ENCODE data around the gene ANO10. TPM values are rescaled to one million over a fixed set of nuclear protein-coding genes. Genes with fewer than 3 reads are reported as not detected.

ANO10 gene
- total and polyA plus RNA-seq, 8 donors = 30.3 to 52.2 (median 35.4) TPM

DNA sequence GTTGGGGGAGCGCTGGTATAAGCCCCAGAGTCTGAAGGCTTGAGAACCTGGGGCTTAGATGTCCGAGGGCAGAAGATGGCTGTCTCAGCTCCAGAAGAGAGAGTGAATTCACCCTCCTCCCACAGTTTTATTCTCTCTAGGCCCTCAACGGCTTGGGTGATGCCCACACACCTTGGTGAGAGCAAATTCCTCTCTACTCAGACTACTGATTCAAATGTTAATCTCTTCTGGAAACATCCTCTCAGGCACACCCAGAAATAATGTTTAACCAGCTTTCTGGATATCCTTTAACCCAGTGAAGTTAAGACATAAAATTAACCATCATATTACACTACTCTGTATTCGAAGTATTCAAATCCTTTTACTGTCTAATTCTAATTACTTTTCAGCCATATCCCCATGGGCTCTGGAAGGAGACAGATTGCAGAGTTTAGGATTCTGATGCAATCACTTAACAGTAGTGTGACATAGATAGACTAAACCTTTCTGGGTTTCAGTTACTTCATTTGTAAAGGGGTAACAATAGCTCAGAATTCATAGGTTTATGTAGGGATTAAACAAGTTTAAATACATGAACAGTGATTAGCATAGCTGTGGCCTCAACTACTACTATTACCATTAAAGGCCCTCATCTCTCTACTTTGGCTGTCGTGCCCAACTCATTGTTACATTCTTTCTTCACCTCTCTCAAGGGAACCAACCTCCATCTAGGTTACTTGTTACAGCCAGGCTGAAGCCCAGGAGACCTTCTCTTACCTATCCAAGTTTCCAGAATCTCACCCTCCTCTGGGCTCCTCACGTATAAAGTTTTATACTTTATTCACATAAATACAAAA is 25.7 kb upstream of the ANO10 start:
- Histone ChIP-seq H3K4me3 (no peak overlapping the region), H3K4me1 (peaks cover 0 to 5% of the 10 kb centered on the region in 2 donors), H3K27me3 (no peaks in the 10 kb centered on the region), H3K36me3 (no peaks in the 10 kb centered on the region), H3K27ac (no peak overlapping the region), H3K9me3 (no peaks in the 10 kb centered on the region)
- DNase-seq = no peak
- ATAC-seq = no peak
- intact Hi-C loops (cut with DNase I) = no loop called here
- TF ChIP-seq, protein P1, sequence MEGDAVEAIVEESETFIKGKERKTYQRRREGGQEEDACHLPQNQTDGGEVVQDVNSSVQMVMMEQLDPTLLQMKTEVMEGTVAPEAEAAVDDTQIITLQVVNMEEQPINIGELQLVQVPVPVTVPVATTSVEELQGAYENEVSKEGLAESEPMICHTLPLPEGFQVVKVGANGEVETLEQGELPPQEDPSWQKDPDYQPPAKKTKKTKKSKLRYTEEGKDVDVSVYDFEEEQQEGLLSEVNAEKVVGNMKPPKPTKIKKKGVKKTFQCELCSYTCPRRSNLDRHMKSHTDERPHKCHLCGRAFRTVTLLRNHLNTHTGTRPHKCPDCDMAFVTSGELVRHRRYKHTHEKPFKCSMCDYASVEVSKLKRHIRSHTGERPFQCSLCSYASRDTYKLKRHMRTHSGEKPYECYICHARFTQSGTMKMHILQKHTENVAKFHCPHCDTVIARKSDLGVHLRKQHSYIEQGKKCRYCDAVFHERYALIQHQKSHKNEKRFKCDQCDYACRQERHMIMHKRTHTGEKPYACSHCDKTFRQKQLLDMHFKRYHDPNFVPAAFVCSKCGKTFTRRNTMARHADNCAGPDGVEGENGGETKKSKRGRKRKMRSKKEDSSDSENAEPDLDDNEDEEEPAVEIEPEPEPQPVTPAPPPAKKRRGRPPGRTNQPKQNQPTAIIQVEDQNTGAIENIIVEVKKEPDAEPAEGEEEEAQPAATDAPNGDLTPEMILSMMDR (IDR thresholded peaks at IDR 0.05) = no peak

DNA sequence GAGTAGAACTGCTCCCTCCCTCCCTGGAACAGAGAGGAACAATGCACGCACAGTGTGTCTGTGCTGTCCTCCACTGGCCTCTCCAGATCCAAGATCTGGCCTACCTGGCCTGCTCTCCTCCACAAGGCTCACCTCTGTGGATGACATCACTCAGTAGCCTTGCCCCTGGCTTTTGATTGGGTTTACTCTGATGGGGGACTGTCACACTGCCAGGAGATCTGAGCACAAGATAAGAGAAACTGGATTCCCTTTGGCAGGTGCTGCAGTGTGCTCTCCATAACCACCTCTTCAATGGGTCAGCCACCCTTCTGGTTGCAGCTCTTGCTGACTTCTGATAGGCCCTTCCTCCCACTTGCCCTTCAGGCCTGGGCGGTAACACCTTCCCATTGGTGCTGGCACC is 22.6 kb upstream of the ANO10 start:
- no peak overlapping the region for H3K4me3 ChIP-seq
- TF ChIP-seq, protein P1 (IDR thresholded peaks at IDR 0.05) = no peak
- peaks cover 0 to 22% of the 10 kb centered on the region in 2 donors for H3K4me1 ChIP-seq
- ATAC-seq (no peak), DNase-seq (no peak)
- intact Hi-C loops (cut with DNase I) = no loop called here
- H3K36me3 ChIP-seq = no peaks in the 10 kb centered on the region
- no peak overlapping the region for H3K27ac ChIP-seq
- no peaks in the 10 kb centered on the region for H3K9me3 ChIP-seq
- H3K27me3 ChIP-seq = no peaks in the 10 kb centered on the region

DNA sequence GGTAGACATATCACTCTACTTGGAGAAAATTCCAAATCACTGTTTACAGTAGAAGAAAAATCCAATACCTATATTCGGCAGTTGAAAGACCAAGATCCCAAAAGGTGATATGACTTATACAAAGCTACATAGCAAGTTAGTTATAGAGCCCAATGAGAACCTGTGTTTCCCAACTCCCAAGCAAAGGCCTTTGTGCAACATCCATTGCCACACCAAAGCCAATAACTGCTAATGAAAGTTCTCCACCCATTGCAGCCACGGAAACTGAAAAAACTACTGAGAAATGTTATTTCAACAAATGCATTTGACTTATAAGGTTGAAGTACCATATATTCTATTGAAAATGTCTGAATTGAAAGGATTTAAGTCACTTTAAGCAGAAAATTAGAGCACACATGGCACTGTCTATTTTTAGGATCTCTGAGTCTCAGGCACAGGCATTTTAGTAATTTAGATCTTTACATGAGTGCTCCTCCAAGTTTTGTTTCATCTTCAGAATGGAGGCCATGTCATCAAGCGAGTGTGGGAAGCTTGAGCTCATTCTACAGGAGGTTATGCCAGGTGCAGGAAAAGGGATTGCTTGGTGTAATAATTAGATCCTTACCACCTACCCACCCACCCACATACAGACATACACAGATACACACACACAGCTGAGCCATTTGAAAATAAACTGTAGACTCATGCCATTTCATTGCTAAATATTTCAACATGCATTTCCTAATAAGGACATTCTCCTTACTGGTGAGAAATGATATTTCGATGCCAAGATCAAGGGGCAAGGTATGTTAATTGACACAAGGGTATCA is 19.7 kb upstream of the ANO10 start:
- no peaks in the 10 kb centered on the region for H3K9me3 ChIP-seq

DNA sequence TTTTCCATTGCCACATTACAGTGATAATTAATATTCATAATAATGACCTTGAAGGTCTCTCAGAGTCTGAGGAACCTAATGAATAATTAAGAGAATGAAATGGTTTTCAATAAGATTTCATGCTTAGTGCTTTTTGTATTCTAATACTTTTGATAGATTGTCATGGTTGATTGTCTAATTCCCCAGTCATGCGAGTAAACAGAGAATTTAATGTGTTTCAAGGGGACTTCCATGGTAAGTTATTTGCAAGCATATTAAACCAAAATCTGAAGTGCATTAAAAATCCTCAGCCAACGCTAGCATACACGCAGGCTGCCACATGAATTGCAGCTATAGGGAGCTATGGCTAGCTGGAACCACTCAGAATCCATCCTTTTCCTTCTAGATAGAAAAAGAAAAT is 18.9 kb upstream of the ANO10 start:
- DNase-seq = no peak
- Histone ChIP-seq H3K27me3 (no peaks in the 10 kb centered on the region), H3K27ac (peak overlapping the region in 1 of 2 donors; percentile 76), H3K36me3 (no peaks in the 10 kb centered on the region), H3K4me3 (no peak overlapping the region), H3K4me1 (peaks cover 0 to 29% of the 10 kb centered on the region in 2 donors), H3K9me3 (no peaks in the 10 kb centered on the region)
- intact Hi-C loops (cut with DNase I) = no loop called here
- ATAC-seq = no peak
- TF ChIP-seq, protein P1 (IDR thresholded peaks at IDR 0.05) = no peak

More for the DNA sequence above, 19.7 kb upstream of the ANO10 start:
- H3K27ac ChIP-seq = peak overlapping the region in 1 of 2 donors; percentile 76
- H3K36me3 ChIP-seq = no peaks in the 10 kb centered on the region
- ATAC-seq (no peak), DNase-seq (no peak)
- no peak overlapping the region for H3K4me3 ChIP-seq
- H3K27me3 ChIP-seq = no peaks in the 10 kb centered on the region
- intact Hi-C loops (cut with DNase I) = no loop called here
- TF ChIP-seq, protein P1 (IDR thresholded peaks at IDR 0.05) = no peak
- H3K4me1 ChIP-seq = peaks cover 0 to 33% of the 10 kb centered on the region in 2 donors

All from left lung (tissue), 10 donors.